ENCODE data around the gene CLCN5. TPM values are rescaled to one million over a fixed set of nuclear protein-coding genes. Genes with fewer than 3 reads are reported as not detected.
A peak's percentile ranks its signal among the peaks of the same experiment; 100 is the strongest.

CLCN5 gene
- total and polyA plus RNA-seq, 2 experiments from 2014 or later: 11.0 to 50.6 TPM

- Histone ChIP-seq H3K4me3 (no peak overlapping the region), H3K4me1 (ENCODE audit: insufficient read depth) (no peaks in the 10 kb centered on the region), H3K27me3 (no peaks in the 10 kb centered on the region), H3K36me3 (replicated peaks; ENCODE audit: insufficient read depth, low read depth) (no peaks in the 10 kb centered on the region), H3K4me2 (no peak overlapping the region), H3K9me2 (replicated peaks; ENCODE audit: insufficient read depth) (no peaks in the 10 kb centered on the region), H3K9me3 (ENCODE audit: low read depth) (no peaks in the 10 kb centered on the region), H4K20me1 (ENCODE audit: insufficient read depth, poor library complexity, severe bottlenecking) (no peaks in the 10 kb centered on the region), H2AFZ (no peak overlapping the region), H3K27ac (peak overlapping the region; percentile 23), H3K79me2 (no peaks in the 10 kb centered on the region)
- DNase-seq (ENCODE audit: low spot score): no peak
- 68% methylated on average over 4 of the region's 4 CpGs for WGBS (ENCODE audit: low lambda C conversion rate, missing lambda C conversion rate)
- TF ChIP-seq EZH2phosphoT487 (IDR thresholded peaks at IDR 0.05; ENCODE audit: low read depth, severe bottlenecking, unreplicated experiment) (no peak), EZH2 (IDR thresholded peaks at IDR 0.05; ENCODE audit: borderline replicate concordance) (no peak), CTCF (IDR thresholded peaks at IDR 0.05; ENCODE audit: poor library complexity) (no peak)
Observed at GRCh38 chrX:50075630-50076339, 153.4 kb downstream of the CLCN5 start.

GRCh38 chrX:50081282-50081889 is 159.0 kb downstream of the CLCN5 start:
- H3K4me1 ChIP-seq (ENCODE audit: insufficient read depth): no peaks in the 10 kb centered on the region
- WGBS (ENCODE audit: low lambda C conversion rate, missing lambda C conversion rate): 33% methylated on average over 3 of the region's 3 CpGs
- peak; percentile 44 for TF ChIP-seq CTCF (IDR thresholded peaks at IDR 0.05; ENCODE audit: poor library complexity)
- no peak for TF ChIP-seq EZH2 (IDR thresholded peaks at IDR 0.05; ENCODE audit: borderline replicate concordance)

GRCh38 chrX:50082741-50083140 is 160.3 kb downstream of the CLCN5 start:
- Histone ChIP-seq H2AFZ (no peak overlapping the region), H4K20me1 (ENCODE audit: insufficient read depth, poor library complexity, severe bottlenecking) (no peaks in the 10 kb centered on the region), H3K4me2 (no peak overlapping the region), H3K9me2 (replicated peaks; ENCODE audit: insufficient read depth) (no peaks in the 10 kb centered on the region), H3K27me3 (no peaks in the 10 kb centered on the region), H3K36me3 (replicated peaks; ENCODE audit: insufficient read depth, low read depth) (no peaks in the 10 kb centered on the region), H3K27ac (no peak overlapping the region), H3K4me3 (no peak overlapping the region), H3K79me2 (no peaks in the 10 kb centered on the region), H3K4me1 (ENCODE audit: insufficient read depth) (no peaks in the 10 kb centered on the region), H3K9me3 (ENCODE audit: low read depth) (no peaks in the 10 kb centered on the region)
- no peak for DNase-seq (ENCODE audit: low spot score)
- WGBS (ENCODE audit: low lambda C conversion rate, missing lambda C conversion rate): 59% methylated on average over 2 of the region's 2 CpGs
- TF ChIP-seq CTCF (IDR thresholded peaks at IDR 0.05; ENCODE audit: poor library complexity) (no peak), EZH2phosphoT487 (IDR thresholded peaks at IDR 0.05; ENCODE audit: low read depth, severe bottlenecking, unreplicated experiment) (no peak), EZH2 (IDR thresholded peaks at IDR 0.05; ENCODE audit: borderline replicate concordance) (no peak)

More at GRCh38 chrX:50081282-50081889, 159.0 kb downstream of the CLCN5 start:
- Histone ChIP-seq H3K4me2 (no peak overlapping the region), H3K9me2 (replicated peaks; ENCODE audit: insufficient read depth) (no peaks in the 10 kb centered on the region), H3K27me3 (no peaks in the 10 kb centered on the region), H3K79me2 (no peaks in the 10 kb centered on the region), H4K20me1 (ENCODE audit: insufficient read depth, poor library complexity, severe bottlenecking) (no peaks in the 10 kb centered on the region), H3K9me3 (ENCODE audit: low read depth) (no peaks in the 10 kb centered on the region), H2AFZ (no peak overlapping the region), H3K4me3 (no peak overlapping the region), H3K36me3 (replicated peaks; ENCODE audit: insufficient read depth, low read depth) (no peaks in the 10 kb centered on the region), H3K27ac (no peak overlapping the region)
- DNase-seq (ENCODE audit: low spot score): peak; percentile 37
